Esophagus squamous epithelium (tissue), 5 donors: ENCODE results near the gene LRRC8E. TPM values are rescaled to one million over a fixed set of nuclear protein-coding genes. Genes with fewer than 3 reads are reported as not detected.

Source experiments
- DNase-seq: peaks from one replicate; lab custom pipeline; 2025; lab: John Stamatoyannopoulos, UW
- H3K27ac ChIP-seq, 4 donors: fragments of 200-600 bp; sonication (generic); one replicate each; pipeline ENCODE4 v1.5.1; 2016 to 2019; ENCODE audit warnings: mild to moderate bottlenecking in 1 of 4
- H3K27me3 ChIP-seq, 4 donors: fragments of 200-600 bp; sonication (generic); 1 replicate in 3 of 4; 2 replicates in 1 of 4; pipeline versions ENCODE4 v1.5.1 to v1.6.0; 2017 to 2021; ENCODE audit warnings: antibody characterized with exemption in 1 of 4
- H3K36me3 ChIP-seq, 3 donors: fragments of 200-600 bp; sonication (generic); one replicate each; pipeline ENCODE4 v1.5.1; 2016 to 2019
- H3K4me1 ChIP-seq, 3 donors: fragments of 200-600 bp; sonication (generic); one replicate each; pipeline ENCODE4 v1.5.1; 2017 to 2019
- H3K4me3 ChIP-seq, 4 donors: fragments of 200-600 bp; sonication (generic); 1 replicate in 3 of 4; 2 replicates in 1 of 4; pipeline ENCODE4 v1.5.1; 2016 to 2019; ENCODE audit warnings: mild to moderate bottlenecking in 2 of 4, moderate library complexity in 1 of 4
- H3K9me3 ChIP-seq, 3 donors: fragments of 200-600 bp; sonication (generic); one replicate each; pipeline ENCODE4 v1.5.1; 2016 to 2019
- POLR2A ChIP-seq, 4 donors: fragments of 450-650 bp; IDR thresholded peaks; one replicate each; pipeline ENCODE4 v1.6.1; 2017; ENCODE audit warnings: antibody characterized with exemption in 4 of 4, mild to moderate bottlenecking in 4 of 4, moderate library complexity in 3 of 4
- WGBS, 2 donors: methylation state at CpG; one replicate each; pipeline ENCODE4 v1.1.5; 2018; 5-methylcytosine and 5-hydroxymethylcytosine counted together
- intact Hi-C: fragments of 100-400 bp; cut with DNase I; formaldehyde crosslinking; loops from one replicate; pipeline ENCODE4 v1.15.0; 2022
- total RNA-seq, 4 donors: library from RNA; depleted of rRNA; stranded (reverse); fragments of >200 nt; gene quantifications; one replicate each; pipeline ENCODE4 v1.1.0, GENCODE V29; 2016
- TF ChIP-seq, protein P1 (sequence below), 6 experiments: fragments of 450-650 bp in 4 of 6; fragments of 200-600 bp in 2 of 6; sonication (generic) in 2 of 6; IDR thresholded peaks; one replicate each; pipeline ENCODE4 v1.5.1; 2016 to 2019; ENCODE audit warnings: antibody characterized with exemption in 6 of 6, mild to moderate bottlenecking in 4 of 6, moderate library complexity in 4 of 6
- donor health status: DM: yes; HTN: yes; CAD: no.

Gene LRRC8E
- total RNA-seq, 4 donors from 2014 or later: 7.6 to 17.0 (median 9.5) TPM

DNA sequence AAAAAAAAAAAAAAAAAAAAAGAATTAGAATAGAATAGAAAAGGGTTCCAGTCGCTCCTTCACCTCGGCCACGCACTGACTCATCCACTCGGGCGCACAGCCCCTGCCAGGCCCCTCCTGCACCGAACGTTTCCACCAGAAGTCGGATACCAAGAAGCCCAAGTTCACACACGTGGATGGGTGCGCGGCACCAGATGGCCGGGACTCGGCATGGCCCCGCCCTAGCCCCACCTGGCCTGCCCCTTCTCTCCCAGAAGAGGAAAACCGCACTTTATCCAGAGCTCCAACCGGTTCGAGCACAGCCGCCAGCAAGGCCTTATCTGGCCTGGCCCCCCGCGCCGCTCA is 20.0 kb upstream of the LRRC8E start:
- Histone ChIP-seq H3K4me1 (peaks cover 25 to 88% (median 31%) of the 10 kb centered on the region in 3 donors), H3K27me3 (peaks cover 7 to 68% (median 10%) of the 10 kb centered on the region in 4 donors), H3K4me3 (peak overlapping the region; percentile 39 to 64 (median 52)), H3K36me3 (no peaks in the 10 kb centered on the region), H3K9me3 (no peaks in the 10 kb centered on the region), H3K27ac (peak overlapping the region; percentile 61 to 86 (median 82))
- intact Hi-C loops: no loop called here
- no peak for DNase-seq
- WGBS, 2 donors: 7 to 15% methylated on average over 3 to 16 of the region's 21 CpGs
- TF ChIP-seq, protein P1, sequence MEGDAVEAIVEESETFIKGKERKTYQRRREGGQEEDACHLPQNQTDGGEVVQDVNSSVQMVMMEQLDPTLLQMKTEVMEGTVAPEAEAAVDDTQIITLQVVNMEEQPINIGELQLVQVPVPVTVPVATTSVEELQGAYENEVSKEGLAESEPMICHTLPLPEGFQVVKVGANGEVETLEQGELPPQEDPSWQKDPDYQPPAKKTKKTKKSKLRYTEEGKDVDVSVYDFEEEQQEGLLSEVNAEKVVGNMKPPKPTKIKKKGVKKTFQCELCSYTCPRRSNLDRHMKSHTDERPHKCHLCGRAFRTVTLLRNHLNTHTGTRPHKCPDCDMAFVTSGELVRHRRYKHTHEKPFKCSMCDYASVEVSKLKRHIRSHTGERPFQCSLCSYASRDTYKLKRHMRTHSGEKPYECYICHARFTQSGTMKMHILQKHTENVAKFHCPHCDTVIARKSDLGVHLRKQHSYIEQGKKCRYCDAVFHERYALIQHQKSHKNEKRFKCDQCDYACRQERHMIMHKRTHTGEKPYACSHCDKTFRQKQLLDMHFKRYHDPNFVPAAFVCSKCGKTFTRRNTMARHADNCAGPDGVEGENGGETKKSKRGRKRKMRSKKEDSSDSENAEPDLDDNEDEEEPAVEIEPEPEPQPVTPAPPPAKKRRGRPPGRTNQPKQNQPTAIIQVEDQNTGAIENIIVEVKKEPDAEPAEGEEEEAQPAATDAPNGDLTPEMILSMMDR (IDR thresholded peaks at IDR 0.05): no peak
- TF ChIP-seq POLR2A (IDR thresholded peaks at IDR 0.05): no peak

DNA sequence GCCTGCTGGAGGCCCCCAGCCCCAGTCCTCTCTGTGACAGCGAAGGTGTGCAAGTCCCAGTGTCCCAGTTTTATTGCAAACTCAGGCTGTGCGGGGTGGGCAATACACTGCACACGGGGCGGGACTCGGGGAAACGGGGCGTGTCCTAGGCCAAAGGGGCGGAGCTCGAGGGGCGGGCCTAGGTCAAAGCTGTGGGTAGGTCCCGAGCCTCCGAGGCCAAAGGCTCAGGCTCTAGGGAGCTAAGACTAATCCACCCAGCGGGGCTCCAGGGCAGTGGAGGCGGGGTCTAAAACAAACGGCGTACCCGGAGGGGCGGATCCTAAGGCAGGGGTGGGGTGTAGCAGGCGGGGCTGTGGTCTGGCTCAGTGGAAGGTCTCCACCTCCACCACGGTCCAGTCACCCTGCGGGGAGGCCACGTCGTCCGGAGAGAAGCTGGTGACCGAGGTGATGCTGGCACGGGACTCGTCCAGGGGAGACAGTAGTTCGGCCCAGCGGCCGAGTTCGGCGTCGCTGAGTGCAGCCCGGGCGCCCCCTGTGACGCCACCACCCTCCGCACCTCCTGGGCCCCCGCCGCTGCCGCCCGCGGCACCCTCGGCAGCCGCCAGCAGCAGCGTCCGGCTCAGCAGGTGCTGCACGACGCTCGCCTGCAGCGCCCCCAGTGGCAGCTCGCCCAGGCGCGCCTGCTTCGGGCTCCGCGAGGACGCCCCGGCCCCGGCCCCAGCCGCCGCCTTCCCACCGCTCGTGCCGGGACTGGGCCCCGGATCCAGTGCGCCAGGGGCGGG is 19.4 kb upstream of the LRRC8E start:
- Histone ChIP-seq H3K9me3 (no peaks in the 10 kb centered on the region), H3K27me3 (peaks cover 8 to 68% (median 15%) of the 10 kb centered on the region in 4 donors), H3K4me1 (peaks cover 30 to 91% (median 34%) of the 10 kb centered on the region in 3 donors), H3K36me3 (no peaks in the 10 kb centered on the region), H3K4me3 (peak overlapping the region; percentile 39 to 64 (median 52)), H3K27ac (peak overlapping the region; percentile 72 to 86 (median 82))
- 0% methylated on average over 6 to 7 of the region's 67 CpGs for WGBS, 2 donors
- TF ChIP-seq, protein P1 (IDR thresholded peaks at IDR 0.05): peak; percentile 60 to 96 (median 90)
- TF ChIP-seq POLR2A (IDR thresholded peaks at IDR 0.05): no peak
- intact Hi-C loops: no loop called here
- no peak for DNase-seq

DNA sequence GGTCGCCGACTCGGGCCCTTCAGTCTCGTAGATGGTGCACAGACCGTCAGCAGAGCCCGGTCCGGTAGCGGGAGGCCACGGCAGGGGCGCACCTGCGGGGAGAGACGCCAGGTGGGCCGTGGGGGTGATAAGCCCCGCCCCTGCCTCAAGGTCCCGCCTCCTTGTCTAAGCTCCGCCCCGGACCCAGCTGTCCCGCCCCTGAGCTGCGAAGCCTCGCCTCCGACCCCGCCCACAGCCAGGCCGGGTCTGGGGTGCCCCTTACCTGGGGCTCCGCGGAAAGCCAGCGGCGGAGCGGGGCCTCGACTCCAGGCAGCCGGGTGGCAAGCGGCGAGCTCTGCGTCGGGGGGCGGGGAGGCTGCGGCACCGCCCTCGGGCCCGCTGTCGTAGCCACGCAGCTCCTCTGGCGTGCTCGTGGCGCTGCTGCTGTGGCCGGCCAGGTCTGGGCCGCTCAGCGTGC is 18.8 kb upstream of the LRRC8E start:
- DNase-seq: no peak
- TF ChIP-seq, protein P1 (IDR thresholded peaks at IDR 0.05): peak in 1 of 6 experiments; percentile 10
- TF ChIP-seq POLR2A (IDR thresholded peaks at IDR 0.05): no peak
- Histone ChIP-seq H3K4me3 (peak overlapping the region; percentile 39 to 64 (median 52)), H3K4me1 (peaks cover 32 to 92% (median 40%) of the 10 kb centered on the region in 3 donors), H3K27ac (peak overlapping the region; percentile 72 to 86 (median 82)), H3K9me3 (no peaks in the 10 kb centered on the region), H3K36me3 (no peaks in the 10 kb centered on the region), H3K27me3 (peaks cover 9 to 68% (median 18%) of the 10 kb centered on the region in 4 donors)
- intact Hi-C loops: no loop called here
- WGBS, 2 donors: no CpG with 5 or more reads among the region's 47 CpGs

DNA sequence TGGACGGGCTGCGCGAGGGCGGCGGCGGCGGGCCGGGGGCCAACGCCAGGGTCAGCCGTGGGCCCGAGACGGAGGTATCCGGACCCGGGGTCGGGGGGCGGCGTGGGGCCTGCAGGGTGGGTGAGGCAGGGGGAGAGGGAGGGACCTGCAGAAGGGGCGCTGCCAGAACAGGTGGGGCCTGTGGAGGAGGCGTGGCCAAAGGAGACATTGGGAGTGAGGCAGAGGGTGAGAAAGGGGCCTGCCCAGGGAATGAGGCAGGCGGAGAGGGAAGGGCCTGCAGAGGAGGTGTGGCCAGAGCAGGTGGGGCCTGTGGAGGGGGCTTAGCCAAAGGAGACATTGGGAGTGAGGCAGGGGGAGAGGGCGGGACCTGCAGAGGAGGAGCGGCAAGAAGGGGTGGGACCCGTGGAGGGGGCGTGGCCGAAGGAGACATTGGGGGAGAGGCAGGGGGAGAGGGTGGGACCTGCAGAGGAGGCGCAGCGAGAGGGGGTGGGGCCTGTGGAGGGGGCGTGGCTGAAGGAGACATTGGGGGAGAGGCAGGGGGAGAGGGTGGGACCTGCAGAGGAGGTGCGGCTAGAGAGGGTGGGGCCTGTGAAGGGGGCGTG is 18.3 kb upstream of the LRRC8E start:
- intact Hi-C loops: no loop called here
- TF ChIP-seq, protein P1 (IDR thresholded peaks at IDR 0.05): no peak
- TF ChIP-seq POLR2A (IDR thresholded peaks at IDR 0.05): no peak
- Histone ChIP-seq H3K36me3 (no peaks in the 10 kb centered on the region), H3K4me3 (peak overlapping the region; percentile 39 to 64 (median 52)), H3K27ac (peak overlapping the region; percentile 72 to 86 (median 82)), H3K4me1 (peaks cover 32 to 92% (median 41%) of the 10 kb centered on the region in 3 donors), H3K27me3 (peaks cover 11 to 68% (median 21%) of the 10 kb centered on the region in 4 donors), H3K9me3 (no peaks in the 10 kb centered on the region)
- DNase-seq: no peak
- 16 to 33% methylated on average over 9 to 16 of the region's 30 CpGs for WGBS, 2 donors
